Endothelial cell of umbilical vein (primary cell): ENCODE measurements around the gene MEPE. TPM values are rescaled to one million over a fixed set of nuclear protein-coding genes. Genes with fewer than 3 reads are reported as not detected.

Source experiments
- BruUV-seq: library from RNA; stranded (reverse); fragments of 400-500 nt; replicated peaks from 2 replicates; lab custom pipeline; 2021; lab: Mats Ljungman, UMichigan
- CTCF ChIA-PET: fragments of 300-600, 350-600 bp; sonication (Branson Sonifier 250); formaldehyde crosslinking; loops from one replicate; lab custom pipeline; 2021; ENCODE audit warnings: antibody characterized with exemption, inconsistent platforms; lab: Charles Lee
- POLR2A ChIA-PET: fragments of 300-600, 350-600 bp; sonication (Branson Sonifier 250); formaldehyde crosslinking; loops from one replicate; lab custom pipeline; 2021; ENCODE audit warnings: antibody characterized with exemption, inconsistent platforms; lab: Charles Lee
- DNase-seq: peaks from one replicate; pipeline ENCODE4 v3.0.0-alpha.2; 2011; ENCODE audit warnings: low read depth, low spot score
- FAIRE-seq: peaks from 2 replicates; lab custom pipeline; 2011; peaks lifted over from hg19 to GRCh38; lab: Jason Lieb, UNC
- H2AFZ ChIP-seq: 2 replicates; pipeline ENCODE4 v1.6.0; 2012; ENCODE audit warnings: low read depth, low read length, control low read depth, inconsistent platforms
- H3K27ac ChIP-seq: 2 replicates; pipeline ENCODE4 v1.5.1; 2011; ENCODE audit warnings: low read depth, mild to moderate bottlenecking, control low read depth, low read length, moderate library complexity; ENCODE audit not compliant: insufficient read depth
- H3K27me3 ChIP-seq, 2 experiments: 2 replicates each; pipeline versions ENCODE4 v1.6.0 to v1.6.1; 2011; ENCODE audit warnings: low read length in 2 of 2, mixed read lengths in 1 of 2; ENCODE audit not compliant: control insufficient read depth in 2 of 2, insufficient read depth in 2 of 2
- H3K36me3 ChIP-seq, 2 experiments: 2 replicates in 1 of 2; 3 replicates in 1 of 2; pipeline ENCODE4 v1.5.1; 2011; ENCODE audit warnings: low read length in 2 of 2, mild to moderate bottlenecking in 1 of 2, moderate library complexity in 1 of 2; ENCODE audit not compliant: control insufficient read depth in 2 of 2, insufficient read depth in 2 of 2; ENCODE audit errors: extremely low read depth in 1 of 2
- H3K4me1 ChIP-seq: 3 replicates; pipeline ENCODE4 v1.5.1; 2011; ENCODE audit warnings: mild to moderate bottlenecking, low read length; ENCODE audit not compliant: control insufficient read depth, insufficient read depth; ENCODE audit errors: extremely low read depth
- H3K4me2 ChIP-seq: 2 replicates; pipeline ENCODE4 v1.6.1; 2011; ENCODE audit warnings: low read length, control low read depth, mixed read lengths; ENCODE audit not compliant: insufficient read depth
- H3K4me3 ChIP-seq, 3 experiments: fragments of 200-600 bp in 1 of 3; sonication (generic), shearing (Covaris generic) in 1 of 3; replicated peaks in 1 of 3; 2 replicates each; pipeline ENCODE4 v1.5.1; 2011 to 2016; ENCODE audit warnings: control low read depth in 3 of 3, low read length in 3 of 3, mild to moderate bottlenecking in 2 of 3, inconsistent platforms in 1 of 3, low read depth in 1 of 3, moderate library complexity in 1 of 3; ENCODE audit not compliant: insufficient read depth in 1 of 3
- H3K79me2 ChIP-seq: 2 replicates; pipeline ENCODE4 v1.6.0; 2012; ENCODE audit warnings: low read length, inconsistent platforms; ENCODE audit not compliant: control insufficient read depth, insufficient read depth
- H3K9ac ChIP-seq: replicated peaks from 2 replicates; pipeline ENCODE3; 2011; ENCODE audit warnings: low read length, control low read depth; ENCODE audit not compliant: insufficient read depth; ENCODE audit errors: extremely low read depth
- H3K9me1 ChIP-seq: replicated peaks from 3 replicates; pipeline ENCODE4 v1.6.0; 2011; ENCODE audit warnings: mild to moderate bottlenecking, low read length; ENCODE audit not compliant: control insufficient read depth, insufficient read depth; ENCODE audit errors: extremely low read depth
- H3K9me3 ChIP-seq: replicated peaks from 2 replicates; pipeline ENCODE4 v1.5.1; 2012; ENCODE audit warnings: low read length, inconsistent platforms; ENCODE audit not compliant: control insufficient read depth, insufficient read depth
- H4K20me1 ChIP-seq: replicated peaks from 2 replicates; pipeline ENCODE3; 2011; ENCODE audit warnings: mild to moderate bottlenecking, low read length; ENCODE audit not compliant: control insufficient read depth, insufficient read depth; ENCODE audit errors: extremely low read depth
- EZH2 ChIP-seq: IDR thresholded peaks from 2 replicates; pipeline ENCODE4 v1.6.1; 2012; ENCODE audit warnings: borderline replicate concordance, low read depth, mild to moderate bottlenecking, moderate library complexity, low read length, inconsistent platforms; ENCODE audit not compliant: severe bottlenecking
- FOS ChIP-seq: IDR thresholded peaks from 2 replicates; pipeline ENCODE4 v1.6.1; 2011; ENCODE audit warnings: mild to moderate bottlenecking, low read length, moderate library complexity, borderline replicate concordance; ENCODE audit not compliant: insufficient read depth
- GATA2 ChIP-seq: IDR thresholded peaks from 2 replicates; pipeline ENCODE4 v1.7.0; 2011; ENCODE audit warnings: low read depth, mild to moderate bottlenecking, moderate library complexity, mixed read lengths, low read length; ENCODE audit not compliant: insufficient read length, insufficient read depth
- JUN ChIP-seq: IDR thresholded peaks from 2 replicates; pipeline ENCODE4 v1.6.1; 2011; ENCODE audit warnings: borderline replicate concordance, low read depth; ENCODE audit not compliant: insufficient read length, insufficient read depth
- MYC ChIP-seq: IDR thresholded peaks from one replicate; pipeline ENCODE4 v1.6.1; 2011; ENCODE audit warnings: mild to moderate bottlenecking, low read depth, low read length
- POLR2A ChIP-seq: IDR thresholded peaks from 2 replicates; pipeline ENCODE4 v1.6.1; 2012; ENCODE audit warnings: low read depth, mild to moderate bottlenecking, control low read depth, low read length
- POLR2AphosphoS5 ChIP-seq: IDR thresholded peaks from 2 replicates; pipeline ENCODE4 v1.6.1; 2012; ENCODE audit warnings: low read depth, mild to moderate bottlenecking, control low read depth, low read length, moderate library complexity; ENCODE audit not compliant: insufficient read depth
- dilution Hi-C: fragments of 300-500 bp; cut with MboI; formaldehyde crosslinking; loops from one replicate; pipeline ENCODE4 v1.15.0; 2019; ENCODE audit warnings: low sequenced_read_pairs; ENCODE audit not compliant: extremely low pct_ligation_motif_present
- intact Hi-C: fragments of 100-400 bp; cut with micrococcal nuclease; formaldehyde crosslinking; loops from one replicate; pipeline ENCODE4 v1.10.0; 2022
- polyA plus RNA-seq, 4 experiments: library from polyadenylated mRNA; depleted of rRNA in 3 of 4; stranded (reverse) in 3 of 4; unstranded in 1 of 4; fragments of >200 nt; gene quantifications; 2 replicates each; pipeline versions ENCODE4 v1.2.1 to v1.2.3, GENCODE V29; 2011 to 2012; ENCODE audit warnings: missing spikeins in 1 of 4
- total RNA-seq: library from RNA; stranded (reverse); gene quantifications from 2 replicates; pipeline ENCODE4 v1.2.3, GENCODE V29; 2021
- TF ChIP-seq, protein P1 (sequence below): IDR thresholded peaks from 2 replicates; pipeline ENCODE4 v1.6.1; 2011; ENCODE audit not compliant: insufficient read depth, insufficient read length
- TF ChIP-seq, protein P2 (sequence below), 2 donors: IDR thresholded peaks; 1 replicate in 1 of 2; 2 replicates in 1 of 2; pipeline ENCODE4 v1.5.1; 2011; ENCODE audit warnings: low read length in 2 of 2, mild to moderate bottlenecking in 2 of 2, moderate library complexity in 2 of 2, control low read depth in 1 of 2, inconsistent platforms in 1 of 2, low read depth in 1 of 2; ENCODE audit not compliant: insufficient read depth in 1 of 2; ENCODE audit errors: extremely low read depth in 1 of 2

MEPE gene
- total and polyA plus RNA-seq, 2 donors (not counting 3 experiments of a cell fraction or from before 2014, with no cell fraction given), result not detected

DNA sequence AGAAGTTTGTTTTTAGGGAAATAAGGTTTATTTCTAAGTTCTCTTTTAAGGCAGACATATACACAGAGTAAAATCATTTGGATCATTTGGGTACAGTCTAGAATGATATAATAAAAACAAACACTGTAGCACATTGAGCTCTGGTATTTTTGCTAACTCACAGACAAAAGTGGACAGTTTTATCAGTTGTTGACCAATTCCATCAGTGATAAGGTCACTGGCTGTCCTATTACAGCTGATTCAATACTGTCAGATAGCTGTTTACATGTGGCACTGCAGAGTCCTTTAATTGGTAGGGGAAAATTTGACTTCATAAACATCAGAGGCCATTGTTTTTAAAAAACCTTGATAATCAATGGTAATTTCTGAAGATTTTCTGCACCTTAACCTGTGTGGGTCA, 29.9 kb upstream of the MEPE start:
- no TSS peak for BruUV-seq

More for the DNA sequence above, 29.9 kb upstream of the MEPE start:
- dilution Hi-C loops, result no loop called here
- ChIA-PET CTCF (no interaction called here), POLR2A (no interaction called here)
- no peak overlapping the region for H3K4me3 ChIP-seq
- no peak for DNase-seq
- H3K9me3 ChIP-seq, result no peaks in the 10 kb centered on the region
- no peak overlapping the region for H3K27ac ChIP-seq
- intact Hi-C loops, result no loop called here
- H3K79me2 ChIP-seq, result no peaks in the 10 kb centered on the region
- H3K4me2 ChIP-seq, result no peak overlapping the region
- no peak overlapping the region for H2AFZ ChIP-seq
- no peak for FAIRE-seq
- no peaks in the 10 kb centered on the region for H3K36me3 ChIP-seq
- no peaks in the 10 kb centered on the region for H3K9me1 ChIP-seq
- H3K27me3 ChIP-seq, result peaks cover 0 to 1% of the 10 kb centered on the region in 2 experiments
- H3K9ac ChIP-seq, result no peak overlapping the region
- no peaks in the 10 kb centered on the region for H4K20me1 ChIP-seq
- TF ChIP-seq, protein P1, sequence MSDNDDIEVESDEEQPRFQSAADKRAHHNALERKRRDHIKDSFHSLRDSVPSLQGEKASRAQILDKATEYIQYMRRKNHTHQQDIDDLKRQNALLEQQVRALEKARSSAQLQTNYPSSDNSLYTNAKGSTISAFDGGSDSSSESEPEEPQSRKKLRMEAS, result no peak
- no peak for TF ChIP-seq MYC
- TF ChIP-seq POLR2AphosphoS5, result no peak
- TF ChIP-seq GATA2, result no peak
- TF ChIP-seq EZH2, result no peak
- TF ChIP-seq JUN, result no peak
- TF ChIP-seq, protein P2, sequence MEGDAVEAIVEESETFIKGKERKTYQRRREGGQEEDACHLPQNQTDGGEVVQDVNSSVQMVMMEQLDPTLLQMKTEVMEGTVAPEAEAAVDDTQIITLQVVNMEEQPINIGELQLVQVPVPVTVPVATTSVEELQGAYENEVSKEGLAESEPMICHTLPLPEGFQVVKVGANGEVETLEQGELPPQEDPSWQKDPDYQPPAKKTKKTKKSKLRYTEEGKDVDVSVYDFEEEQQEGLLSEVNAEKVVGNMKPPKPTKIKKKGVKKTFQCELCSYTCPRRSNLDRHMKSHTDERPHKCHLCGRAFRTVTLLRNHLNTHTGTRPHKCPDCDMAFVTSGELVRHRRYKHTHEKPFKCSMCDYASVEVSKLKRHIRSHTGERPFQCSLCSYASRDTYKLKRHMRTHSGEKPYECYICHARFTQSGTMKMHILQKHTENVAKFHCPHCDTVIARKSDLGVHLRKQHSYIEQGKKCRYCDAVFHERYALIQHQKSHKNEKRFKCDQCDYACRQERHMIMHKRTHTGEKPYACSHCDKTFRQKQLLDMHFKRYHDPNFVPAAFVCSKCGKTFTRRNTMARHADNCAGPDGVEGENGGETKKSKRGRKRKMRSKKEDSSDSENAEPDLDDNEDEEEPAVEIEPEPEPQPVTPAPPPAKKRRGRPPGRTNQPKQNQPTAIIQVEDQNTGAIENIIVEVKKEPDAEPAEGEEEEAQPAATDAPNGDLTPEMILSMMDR (IDR thresholded peaks at IDR 0.05; ENCODE audit: extremely low read depth in 1 of 2, insufficient read depth in 1 of 2, low read depth in 1 of 2, low read length in 2 of 2), result no peak
- no peak for TF ChIP-seq POLR2A
- TF ChIP-seq FOS, result no peak
- no peaks in the 10 kb centered on the region for H3K4me1 ChIP-seq
